VCaP (cell line): ENCODE results near the gene MOXD1.
A peak's percentile ranks its signal among the peaks of the same experiment; 100 is the strongest.

Experiments
- H3K27ac ChIP-seq: fragments of 450-650 bp; 2 replicates; pipeline ENCODE4 v1.5.1; 2017
- CTCF ChIP-seq: fragments of 450-650 bp; conservative IDR thresholded peaks from 2 replicates; pipeline ENCODE4 v1.5.1; 2017; ENCODE audit warnings: mild to moderate bottlenecking, moderate library complexity

The MOXD1 gene

DNA sequence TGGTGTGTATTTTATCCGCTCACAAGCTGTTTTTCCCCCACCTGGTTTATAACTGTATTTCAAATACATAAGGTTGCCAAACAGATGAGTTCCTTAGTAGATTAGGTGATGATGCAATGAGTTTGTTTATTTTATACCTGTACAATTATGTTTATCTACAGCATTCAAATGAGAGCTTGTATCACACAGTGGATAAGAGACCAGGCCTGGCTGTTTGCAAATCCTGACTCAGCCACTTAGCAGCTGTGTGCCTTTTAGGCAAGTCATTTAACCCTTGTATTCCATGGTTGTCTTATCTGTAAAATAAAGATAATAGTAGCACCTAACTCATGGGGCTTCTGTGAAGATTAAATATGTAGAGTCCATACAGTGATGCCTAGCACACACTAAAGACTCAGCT, 143.7 kb downstream of the MOXD1 start:
- no peak overlapping the region for H3K27ac ChIP-seq
- no peak for TF ChIP-seq CTCF

DNA sequence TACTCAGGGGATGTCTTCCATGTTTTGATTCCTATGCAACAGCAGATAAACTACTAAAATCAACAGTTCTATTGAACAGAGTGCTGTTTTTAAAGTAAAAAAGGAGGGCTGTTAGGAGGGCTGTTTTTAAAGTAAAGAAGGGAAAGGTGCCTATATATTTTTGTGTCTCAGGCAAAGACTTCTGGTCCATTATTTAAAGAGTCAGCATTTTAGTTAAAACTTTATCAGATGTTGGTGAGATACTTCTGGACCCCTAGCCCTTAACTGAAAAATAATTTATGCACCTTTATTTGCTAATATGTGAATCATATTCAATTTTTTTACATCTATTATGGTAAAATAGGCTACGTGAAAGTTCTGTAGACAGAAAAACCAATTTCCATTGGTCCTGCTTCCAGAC, 144.8 kb downstream of the MOXD1 start:
- TF ChIP-seq CTCF, result no peak
- H3K27ac ChIP-seq, result no peak overlapping the region

GRCh38 chr6:132253906-132254305, 147.4 kb downstream of the MOXD1 start:
- TF ChIP-seq CTCF, result no peak
- no peak overlapping the region for H3K27ac ChIP-seq

GRCh38 chr6:132253211-132253610, 148.1 kb downstream of the MOXD1 start:
- H3K27ac ChIP-seq, result no peak overlapping the region
- no peak for TF ChIP-seq CTCF

DNA sequence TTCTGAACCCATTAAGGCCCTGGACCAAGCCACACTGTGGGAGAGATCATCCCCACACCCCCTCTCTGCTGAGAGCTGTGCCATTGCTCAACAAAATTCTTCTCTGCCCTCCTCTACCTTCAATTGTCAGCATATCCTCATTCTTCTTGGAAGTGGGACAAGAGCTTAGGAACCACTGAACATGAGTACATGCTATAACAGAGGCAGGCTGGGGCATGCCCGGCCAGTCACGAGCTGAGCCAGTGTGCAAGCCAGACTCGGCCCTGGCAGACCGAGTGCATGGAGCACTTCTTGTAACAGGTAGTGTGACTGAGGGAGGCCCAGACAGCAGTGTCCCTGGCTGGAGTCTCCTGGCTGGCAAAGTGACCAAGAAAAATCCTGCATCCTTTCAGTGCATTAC, 149.2 kb downstream of the MOXD1 start:
- no peak overlapping the region for H3K27ac ChIP-seq
- TF ChIP-seq CTCF, result no peak

GRCh38 chr6:132251711-132252110, 149.6 kb downstream of the MOXD1 start:
- no peak for TF ChIP-seq CTCF
- H3K27ac ChIP-seq, result no peak overlapping the region

DNA sequence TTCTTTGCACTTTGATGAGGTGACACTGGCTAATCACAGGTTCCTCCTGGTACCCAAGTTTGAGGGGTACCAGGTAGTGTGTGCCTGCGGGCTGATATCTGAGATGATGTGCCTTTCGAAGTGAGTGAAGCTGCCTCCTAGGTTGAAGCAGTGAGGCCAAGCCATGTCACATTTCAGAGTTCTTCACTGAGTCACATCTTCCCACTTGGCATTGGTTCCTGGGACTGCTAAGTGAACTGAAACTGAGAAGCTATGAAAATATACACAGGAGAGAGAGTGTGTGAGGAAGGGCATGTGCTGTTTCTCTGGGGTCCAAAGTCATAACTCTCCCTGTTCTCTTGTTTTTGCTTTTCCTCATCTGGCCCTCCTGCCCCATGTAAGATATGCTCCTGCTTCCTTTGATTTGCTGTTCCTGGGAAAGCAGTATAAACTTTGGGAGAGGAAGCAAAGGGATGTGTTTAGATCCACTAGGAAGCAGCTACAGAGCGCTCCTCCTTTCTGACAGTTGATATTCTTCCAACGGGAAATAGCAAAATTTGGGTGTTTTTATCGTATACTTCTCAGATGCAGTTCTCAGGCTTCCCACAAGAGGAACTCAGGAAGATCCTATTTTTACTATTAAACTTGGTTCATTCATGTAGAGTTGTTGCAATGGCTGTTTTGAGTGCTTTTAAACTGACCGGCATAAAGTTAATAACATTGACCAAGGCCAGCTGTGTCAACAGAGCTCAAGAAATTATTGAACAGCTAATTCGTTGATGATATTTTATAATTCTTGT, 153.7 kb downstream of the MOXD1 start:
- H3K27ac ChIP-seq, result peak overlapping the region; percentile 49
- no peak for TF ChIP-seq CTCF
